HG02870 (cell line): Measurements from ENCODE around the gene FBXL17.

Experiments used
- ATAC-seq: cut with Tn5 transposase; IDR thresholded peaks from one replicate; pipeline ENCODE4 v1.9.1; 2021; ENCODE audit warnings: mild to moderate bottlenecking, moderate library complexity; ENCODE audit not compliant: unreplicated experiment

The FBXL17 gene

DNA sequence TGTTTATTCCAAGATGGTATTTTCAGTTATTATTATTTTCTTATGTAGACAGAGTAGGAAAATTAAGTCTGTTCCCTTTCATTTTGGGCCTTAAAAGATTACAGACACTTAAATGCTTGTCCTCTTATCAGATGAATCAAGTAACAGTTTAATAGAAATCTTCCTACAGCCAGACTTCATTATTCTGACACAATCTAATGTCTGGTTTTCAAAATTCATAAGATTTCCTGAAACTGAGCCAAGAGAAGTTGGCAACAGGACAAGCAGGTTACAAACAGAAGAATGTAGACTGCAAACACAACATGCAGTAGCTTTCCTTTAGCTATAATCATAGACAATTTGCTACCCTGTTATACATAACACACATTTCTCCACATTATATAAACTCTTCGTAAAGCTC lies 130.5 kb downstream of the FBXL17 start:
- no peak for ATAC-seq

DNA sequence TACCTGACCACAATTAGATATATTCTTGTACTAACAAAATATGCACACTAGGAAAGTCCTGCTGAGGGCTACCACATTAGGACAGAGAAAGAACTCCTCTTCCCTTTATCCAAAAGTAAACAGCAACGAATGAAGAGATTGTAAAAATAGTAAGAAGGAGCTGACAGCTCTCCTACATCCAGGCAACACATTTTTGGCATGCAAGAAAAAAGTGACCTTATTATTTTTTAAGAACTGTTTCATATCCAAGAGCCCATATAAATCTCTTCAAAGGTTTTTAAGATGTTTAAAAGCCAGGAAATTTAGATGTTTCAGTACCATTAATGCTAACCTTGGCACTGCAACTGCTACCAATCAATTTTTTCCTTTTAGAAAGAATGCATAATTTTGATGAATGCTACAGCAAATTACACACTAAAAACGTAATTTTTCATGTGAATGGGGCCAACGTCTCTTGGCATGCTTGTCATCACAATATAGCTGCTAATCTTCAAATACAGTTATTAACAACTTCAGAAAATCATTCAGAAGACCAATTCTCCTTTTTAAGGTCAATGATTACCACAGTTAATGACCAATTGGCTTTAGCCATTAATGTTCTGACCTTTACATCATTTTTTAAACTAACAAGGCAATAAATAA lies 132.0 kb downstream of the FBXL17 start:
- ATAC-seq: no peak

DNA sequence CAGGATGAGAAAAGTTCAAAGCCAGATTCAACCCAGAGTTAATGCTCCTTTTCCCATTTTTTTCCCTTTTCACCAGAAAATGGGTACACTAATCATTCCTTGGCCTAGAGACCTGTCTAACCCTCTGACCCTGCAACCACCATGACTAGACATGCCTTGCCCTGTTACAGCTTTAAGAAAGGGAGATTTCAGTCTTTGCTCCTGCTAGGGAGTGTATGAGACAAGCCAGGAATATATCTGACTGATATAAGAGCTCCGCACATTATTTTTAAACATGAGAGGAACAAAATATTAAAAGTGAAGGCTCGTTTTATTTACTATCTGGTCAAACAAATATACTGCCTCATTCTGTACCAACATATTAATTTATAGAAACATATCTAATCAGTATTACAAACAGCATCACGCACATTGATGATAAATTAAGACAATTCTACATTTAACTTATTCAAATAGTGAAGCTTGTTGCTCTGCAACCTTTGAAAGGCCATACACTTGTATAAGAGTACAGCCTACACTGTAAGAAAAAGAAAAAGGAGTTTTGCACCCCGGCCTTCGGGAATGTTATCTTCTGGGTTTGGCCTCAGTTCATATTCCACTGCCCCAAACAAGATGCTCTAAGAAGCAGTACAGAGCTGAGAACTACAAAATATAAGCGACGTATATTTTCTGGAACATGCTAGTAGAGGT lies 132.7 kb downstream of the FBXL17 start:
- no peak for ATAC-seq

DNA sequence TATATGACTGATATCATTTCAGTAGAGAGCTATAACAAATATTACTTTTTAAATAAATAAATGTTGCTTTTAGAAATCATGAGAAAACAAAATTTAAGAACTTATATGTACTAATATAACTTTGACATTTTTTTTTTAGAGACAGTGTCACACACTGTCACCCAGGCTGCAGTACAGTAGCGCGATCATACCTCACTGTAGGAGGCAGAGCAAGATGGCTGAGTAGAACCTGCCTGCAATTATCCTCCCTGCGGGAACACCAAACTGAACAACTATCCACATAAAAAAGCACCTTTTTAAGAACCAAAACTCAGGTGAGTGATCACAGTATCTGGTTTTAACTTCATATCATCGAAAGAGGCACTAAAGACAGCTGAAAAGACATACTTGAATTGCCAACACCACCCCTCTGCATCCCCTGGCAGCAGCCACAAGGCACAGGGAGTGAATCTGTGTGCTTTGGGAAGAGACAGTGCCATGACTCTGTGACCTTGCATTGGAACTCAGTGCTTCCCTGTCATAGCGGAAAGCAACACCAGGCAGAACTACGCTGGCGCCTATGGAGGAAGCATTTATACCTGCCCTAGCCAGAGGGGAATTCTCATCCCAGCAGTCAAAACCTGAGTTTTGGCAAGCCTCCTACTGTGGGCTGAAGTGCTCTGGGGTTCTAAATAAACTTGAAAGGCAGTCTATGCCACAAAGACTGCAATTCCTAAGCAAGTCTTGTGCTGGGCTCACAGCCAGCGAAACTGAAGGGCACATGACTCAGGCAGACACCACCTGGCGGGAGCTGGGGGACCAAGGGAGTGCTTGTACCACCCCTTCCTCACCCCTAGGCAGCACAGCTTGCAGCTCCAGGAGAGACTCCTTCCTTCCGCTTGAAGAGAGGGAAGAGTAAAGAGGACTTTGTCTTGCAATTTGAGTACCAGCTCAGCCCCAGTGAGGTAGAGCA lies 142.7 kb downstream of the FBXL17 start:
- ATAC-seq: no peak

DNA sequence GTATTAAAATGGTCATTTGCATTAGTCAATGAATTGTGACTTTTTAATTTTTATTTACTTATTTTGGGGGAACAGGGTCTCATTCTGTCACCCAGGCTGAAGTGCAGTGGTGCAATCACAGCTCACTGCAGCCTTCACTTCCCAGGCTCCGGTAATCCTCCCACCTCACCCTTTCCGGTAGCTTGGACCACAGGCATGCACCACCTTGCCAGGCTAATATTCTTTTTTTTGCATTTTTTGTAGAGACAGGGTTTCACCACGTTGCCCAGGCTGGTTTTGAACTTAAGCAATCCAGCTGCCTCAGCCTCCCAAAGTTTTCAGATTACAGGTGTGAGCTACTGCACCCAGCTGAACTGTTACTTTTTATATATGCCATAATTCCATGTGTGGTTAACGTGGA lies 143.4 kb downstream of the FBXL17 start:
- ATAC-seq: no peak

DNA sequence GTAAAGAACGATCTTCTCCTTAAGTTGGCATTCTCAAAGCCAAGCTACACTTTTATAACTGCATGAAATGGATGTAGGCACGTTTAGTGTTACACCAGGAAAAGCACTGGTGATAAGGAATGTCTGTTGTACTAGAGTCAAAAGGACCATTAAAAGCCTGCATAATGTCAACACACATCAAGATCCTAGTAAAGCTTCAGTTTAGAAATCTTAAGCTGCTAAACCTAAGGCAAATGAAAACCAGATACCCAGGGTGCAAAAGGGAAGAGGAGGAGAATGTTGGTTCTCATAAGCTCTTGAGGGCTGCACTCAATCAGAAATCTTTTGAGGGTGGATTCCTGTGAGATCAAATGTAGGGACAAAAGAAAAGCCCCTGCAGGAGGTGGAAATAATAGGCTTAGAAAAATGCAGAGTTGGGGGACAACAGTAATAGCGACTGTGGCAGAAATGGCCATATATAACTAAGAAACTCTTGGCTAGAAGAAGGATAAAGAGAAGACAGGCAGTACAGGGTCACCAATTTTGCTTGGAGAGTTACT lies 148.2 kb downstream of the FBXL17 start:
- no peak for ATAC-seq

DNA sequence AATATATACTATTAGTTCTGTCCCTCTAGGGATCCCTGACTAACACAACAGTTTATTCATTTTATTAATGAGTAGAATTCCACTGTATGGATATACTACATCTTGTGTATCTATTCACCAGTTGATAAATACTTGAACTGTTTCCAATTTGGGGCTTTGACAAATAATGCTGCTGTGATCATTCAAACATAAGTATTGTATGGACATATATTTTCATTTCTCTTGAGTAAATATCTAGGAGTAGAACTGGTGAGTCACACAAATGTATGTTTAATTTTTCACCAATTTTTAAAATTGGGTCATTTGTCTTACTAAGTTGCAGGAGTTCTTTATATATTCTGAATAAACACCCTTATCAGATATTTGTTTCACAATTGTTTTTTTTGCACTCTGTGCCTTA lies 149.1 kb downstream of the FBXL17 start:
- no peak for ATAC-seq

DNA sequence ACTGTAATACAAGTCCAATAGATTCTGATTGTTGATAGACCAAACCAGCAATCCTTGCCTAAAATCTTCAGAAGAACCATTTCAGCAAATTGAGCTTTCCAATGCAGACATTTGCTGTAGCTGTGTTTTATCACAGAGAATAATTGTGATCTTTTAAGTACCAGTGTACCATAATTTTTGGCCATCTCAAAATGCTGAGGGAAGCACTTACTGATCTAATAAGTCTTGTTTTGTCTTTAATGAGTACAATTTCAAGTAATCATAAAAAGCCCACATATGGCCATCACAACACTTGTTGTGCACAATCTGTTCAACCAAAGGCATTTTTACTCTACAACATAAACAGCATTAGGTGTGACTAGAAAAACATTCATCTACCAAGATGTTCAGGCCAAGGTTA lies 159.9 kb downstream of the FBXL17 start:
- ATAC-seq: no peak

DNA sequence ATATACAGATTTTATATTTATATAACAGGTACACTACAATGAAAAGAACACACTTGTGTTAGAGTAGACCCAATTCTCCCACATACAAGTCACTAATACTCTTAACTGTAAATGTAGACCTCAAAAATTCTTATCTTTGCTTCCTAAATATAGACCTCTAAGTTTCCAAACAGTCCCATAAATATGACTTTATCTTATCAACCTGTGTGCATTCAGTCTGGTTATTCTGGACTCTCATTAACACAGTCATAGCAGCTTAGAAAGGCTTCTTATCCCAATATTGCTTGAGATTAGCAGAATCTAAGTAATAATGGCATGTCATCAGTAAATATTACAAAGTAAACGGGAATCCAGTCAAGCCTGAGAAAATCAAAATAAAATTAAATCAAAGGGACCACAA lies 161.1 kb downstream of the FBXL17 start:
- no peak for ATAC-seq

DNA sequence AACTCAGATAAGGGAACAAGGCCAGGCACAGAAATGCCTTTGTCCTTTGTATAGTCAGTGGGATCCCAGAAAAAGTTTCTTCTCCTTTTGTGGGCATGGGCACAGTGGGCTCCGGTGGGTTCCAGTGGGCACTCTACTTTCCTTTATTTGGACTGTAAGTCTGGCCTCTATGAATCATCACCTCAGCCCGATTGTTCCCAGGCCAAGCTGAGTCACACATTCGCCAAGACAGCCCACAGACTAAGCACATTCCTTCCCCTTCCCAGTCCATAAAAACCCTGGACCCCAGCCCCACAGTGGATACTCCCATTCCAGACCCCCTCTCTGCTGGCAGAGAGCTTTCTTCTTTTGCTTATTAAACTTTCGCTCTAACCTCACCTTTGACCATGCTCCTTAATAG lies 165.0 kb downstream of the FBXL17 start:
- no peak for ATAC-seq

DNA sequence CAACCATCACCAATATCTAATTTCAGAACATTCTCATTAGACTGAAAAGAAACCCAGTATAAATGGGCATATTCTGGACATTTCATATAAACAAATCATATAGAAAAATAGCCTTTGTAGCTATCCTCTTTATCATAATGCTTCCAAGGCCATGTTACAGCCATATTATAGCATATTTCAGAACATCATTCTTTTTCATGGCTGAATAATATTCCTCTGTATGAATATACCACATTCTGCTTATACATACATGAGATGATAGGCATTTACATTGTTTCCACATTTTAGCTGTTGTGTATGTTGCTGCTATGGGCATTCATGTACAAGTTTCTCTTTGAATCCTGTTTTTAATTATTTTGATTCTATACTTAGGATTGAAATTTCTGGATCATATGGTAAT lies 167.0 kb downstream of the FBXL17 start:
- no peak for ATAC-seq

DNA sequence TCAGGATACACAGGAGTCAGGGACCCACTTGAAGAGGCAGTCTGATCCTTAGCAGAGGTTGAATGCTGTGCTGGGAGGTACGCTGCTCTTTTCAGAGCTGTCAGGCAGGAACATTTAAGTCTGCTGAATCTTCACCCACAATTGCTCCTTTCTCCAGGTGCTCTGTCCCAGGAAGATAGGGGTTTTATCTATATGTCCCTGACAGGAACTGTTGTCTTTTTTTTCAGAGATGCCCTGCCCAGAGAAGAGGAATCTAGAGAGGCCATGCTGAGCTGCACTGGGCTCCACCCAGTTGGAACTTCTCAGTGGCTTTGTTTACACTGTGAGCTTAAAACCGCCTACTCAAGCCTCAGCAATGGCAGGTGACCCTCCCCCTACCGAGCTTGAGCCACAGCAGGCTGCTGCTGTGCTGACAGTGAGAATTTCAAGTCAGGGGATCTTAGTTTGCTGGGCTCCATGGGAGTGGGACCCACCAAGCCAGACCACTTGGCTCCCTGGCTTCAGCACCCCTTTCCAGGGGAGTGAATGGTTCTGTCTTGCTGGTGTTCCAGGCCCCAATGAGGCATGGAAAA lies 169.0 kb downstream of the FBXL17 start:
- ATAC-seq: no peak

DNA sequence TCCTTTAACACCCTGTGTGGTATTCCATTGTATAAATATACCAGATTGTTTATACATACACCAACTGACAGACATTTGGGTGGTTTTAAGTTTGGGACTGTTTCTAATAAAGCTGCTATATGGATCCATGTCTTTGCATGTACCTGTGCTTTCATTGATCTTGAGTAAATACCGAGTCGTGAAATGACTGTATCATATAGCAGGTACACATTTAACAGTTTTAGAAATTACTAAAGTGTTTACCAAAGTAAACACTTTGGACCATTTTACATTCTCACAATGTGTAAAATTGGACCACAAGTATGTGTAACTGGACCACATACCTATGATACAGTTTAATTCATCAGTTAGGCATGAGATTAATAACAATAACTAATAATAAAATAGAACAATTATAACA lies 175.2 kb downstream of the FBXL17 start:
- no peak for ATAC-seq

DNA sequence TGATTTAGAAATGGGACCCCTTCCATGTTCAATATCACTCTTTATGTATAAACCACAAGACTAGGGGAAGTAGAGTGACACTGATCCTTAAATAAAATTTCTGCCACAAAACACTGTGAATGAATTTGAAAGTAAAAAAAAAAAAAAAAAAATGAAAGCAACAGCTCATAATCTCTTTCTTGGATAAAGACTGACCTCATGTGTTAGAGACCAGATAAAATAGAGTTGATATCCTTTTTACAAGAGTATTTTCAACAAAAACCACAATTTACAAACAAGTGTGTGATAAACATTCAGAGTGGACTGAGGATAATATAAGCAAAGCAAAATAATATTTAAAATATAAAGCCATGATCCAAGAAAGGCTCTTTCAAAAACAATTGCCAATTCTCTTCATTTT lies 180.2 kb downstream of the FBXL17 start:
- ATAC-seq: no peak

DNA sequence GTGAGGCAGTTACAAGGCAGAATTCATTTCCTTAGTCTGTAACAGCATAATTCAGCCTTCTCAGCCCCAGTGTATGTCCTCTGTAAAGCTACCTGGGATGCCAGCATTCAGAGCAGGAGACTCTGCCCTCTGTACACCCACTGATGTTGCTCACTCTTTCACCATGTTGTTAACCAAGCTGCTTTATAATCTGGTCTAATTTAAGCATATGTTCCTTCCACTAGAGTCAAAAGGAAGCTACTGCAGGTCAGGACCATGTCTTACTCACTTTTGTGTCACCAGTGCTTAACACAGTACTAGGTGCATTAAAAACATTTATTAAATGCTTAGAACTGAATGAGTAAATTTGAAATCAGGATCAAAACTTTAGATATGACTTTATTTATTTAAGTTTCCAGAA lies 185.6 kb downstream of the FBXL17 start:
- ATAC-seq: no peak

DNA sequence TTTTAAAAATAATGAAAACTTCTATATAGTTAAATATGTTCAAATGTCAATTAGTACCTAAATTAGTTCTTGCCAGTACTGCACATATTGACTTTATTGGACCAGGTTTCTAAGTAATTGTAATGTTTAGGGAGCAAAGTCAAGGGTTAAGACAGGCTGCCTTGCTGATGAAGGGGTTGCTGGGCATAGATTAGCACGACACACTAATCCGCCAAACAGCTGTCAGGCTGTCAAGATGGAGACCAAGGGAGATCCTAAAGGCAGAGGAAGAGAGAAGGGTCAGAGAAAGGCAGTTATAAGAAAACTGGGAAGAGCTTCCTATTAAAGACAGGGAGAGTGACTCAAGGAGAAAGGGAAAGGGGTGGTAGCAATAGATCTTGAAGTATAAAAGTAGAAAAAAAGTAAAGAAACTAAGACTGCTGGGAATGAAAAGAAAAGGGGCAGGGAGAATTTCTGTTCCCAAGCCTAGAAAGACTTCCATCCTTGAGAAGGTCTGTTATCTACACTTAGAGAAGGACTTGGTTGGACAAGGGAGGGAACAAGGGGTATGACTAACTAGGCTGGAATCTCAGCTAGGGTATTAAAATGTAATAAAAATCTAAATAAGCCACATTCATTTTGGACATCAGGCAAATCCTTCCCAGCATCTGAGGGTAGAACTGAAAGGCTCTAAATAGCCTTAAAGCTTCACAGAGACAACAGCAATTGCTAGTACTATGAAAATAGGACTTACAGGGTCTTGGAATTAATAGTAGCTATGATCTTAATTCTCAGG lies 188.7 kb downstream of the FBXL17 start:
- no peak for ATAC-seq

DNA sequence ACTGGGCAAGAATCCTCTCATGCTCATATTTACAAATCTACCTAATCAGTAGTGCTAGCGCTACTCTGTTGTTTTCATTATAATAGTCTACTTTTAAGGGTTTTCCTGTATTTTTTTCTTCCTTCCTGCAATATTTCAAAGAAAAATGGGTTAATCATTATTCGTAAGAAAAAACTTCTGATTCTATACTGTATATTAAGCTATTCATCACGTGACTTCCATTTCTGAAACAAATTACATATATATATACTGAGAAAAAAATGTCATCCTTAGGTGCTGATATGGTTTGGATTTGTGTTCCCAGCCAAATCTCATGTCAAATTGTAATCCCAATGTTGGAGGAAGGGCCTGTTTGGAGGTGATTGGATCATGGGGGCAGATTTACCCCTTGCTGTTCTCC lies 197.0 kb downstream of the FBXL17 start:
- no peak for ATAC-seq

DNA sequence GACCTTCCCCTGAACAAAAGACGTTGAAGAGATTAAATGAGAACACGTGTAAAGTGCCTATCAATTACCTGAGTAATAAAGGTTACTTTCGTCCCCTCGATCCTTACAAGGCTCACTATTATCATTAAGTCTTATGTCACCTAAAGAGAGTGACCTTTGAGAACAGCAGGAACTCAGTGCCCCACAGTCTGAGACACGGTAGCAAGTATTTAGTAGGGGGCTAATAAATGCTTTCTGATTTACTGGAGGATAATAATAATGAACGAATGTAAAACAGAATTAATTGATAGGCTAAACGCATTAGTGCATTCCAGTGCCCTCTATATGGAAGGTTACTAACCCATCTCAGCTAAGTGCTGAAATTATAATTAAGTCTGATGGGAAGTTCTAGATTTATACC lies 199.9 kb downstream of the FBXL17 start:
- no peak for ATAC-seq

DNA sequence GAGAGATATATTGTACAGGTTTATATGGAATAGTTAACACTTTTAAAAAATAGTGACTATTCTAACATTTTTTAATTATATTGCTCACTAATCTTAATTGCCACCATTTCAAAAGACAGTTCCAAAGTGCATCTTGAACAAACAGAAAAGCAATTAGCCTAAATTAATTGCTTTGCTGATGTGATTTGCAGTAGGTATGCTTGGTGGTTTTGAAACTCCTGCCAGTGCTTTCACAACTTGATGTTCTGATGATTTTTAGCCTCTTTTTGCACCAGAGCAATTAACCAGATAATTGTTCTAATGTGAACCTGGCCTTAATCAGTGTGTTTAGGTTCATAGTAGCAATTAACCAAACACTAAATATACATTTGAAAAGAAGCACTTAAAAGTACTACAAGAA lies 207.6 kb downstream of the FBXL17 start:
- no peak for ATAC-seq

DNA sequence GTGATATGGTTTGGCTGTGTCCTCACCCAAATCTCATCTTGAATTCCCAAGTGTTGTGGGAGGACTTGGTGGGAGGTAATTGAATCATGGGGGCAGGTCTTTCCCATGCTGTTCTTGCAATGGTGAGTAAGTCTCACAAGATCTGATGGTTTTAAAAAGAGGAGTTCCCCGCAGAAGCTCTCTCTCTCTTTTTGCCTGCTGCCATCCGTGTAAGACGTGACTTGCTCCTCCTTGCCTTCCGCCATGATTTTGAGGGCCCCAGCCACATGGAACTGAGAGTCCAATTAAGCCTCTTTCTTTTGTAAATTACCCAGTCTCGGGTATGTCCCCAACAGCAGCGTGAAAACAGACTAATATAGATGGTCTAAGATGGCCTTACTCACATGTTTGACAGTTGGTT lies 210.1 kb downstream of the FBXL17 start:
- no peak for ATAC-seq
